PFSK-1 (cell line): ENCODE measurements around the gene C1RL.

ENCODE experiments used
- FOXP2 ChIP-seq: optimal IDR thresholded peaks from 2 replicates; pipeline ENCODE3; 2011; ENCODE audit warnings: borderline replicate concordance, control low read depth, inconsistent platforms; ENCODE audit not compliant: insufficient read depth; ENCODE audit errors: extremely low read length, extremely low read depth
- POLR2AphosphoS5 ChIP-seq: IDR thresholded peaks from 2 replicates; pipeline ENCODE4 v1.6.1; 2012; ENCODE audit warnings: low read depth, mild to moderate bottlenecking, control low read depth, low read length, moderate library complexity
- SIN3A ChIP-seq: IDR thresholded peaks from 2 replicates; pipeline ENCODE4 v1.6.1; 2012; ENCODE audit warnings: mild to moderate bottlenecking, low read length, moderate library complexity, borderline replicate concordance; ENCODE audit not compliant: insufficient read depth
- TAF1 ChIP-seq: IDR thresholded peaks from 2 replicates; pipeline ENCODE4 v1.6.1; 2012; ENCODE audit warnings: low read length, control low read depth, borderline replicate concordance; ENCODE audit not compliant: insufficient read depth
- TF ChIP-seq, protein P1 (sequence below), 2 experiments: IDR thresholded peaks; 2 replicates each; pipeline versions ENCODE4 v1.6.1 to v1.8.0; 2011 to 2012; ENCODE audit warnings: low read depth in 2 of 2, low read length in 2 of 2, control low read depth in 1 of 2, inconsistent platforms in 1 of 2, mild to moderate bottlenecking in 1 of 2, moderate library complexity in 1 of 2; ENCODE audit not compliant: insufficient read depth in 1 of 2

Gene C1RL

DNA sequence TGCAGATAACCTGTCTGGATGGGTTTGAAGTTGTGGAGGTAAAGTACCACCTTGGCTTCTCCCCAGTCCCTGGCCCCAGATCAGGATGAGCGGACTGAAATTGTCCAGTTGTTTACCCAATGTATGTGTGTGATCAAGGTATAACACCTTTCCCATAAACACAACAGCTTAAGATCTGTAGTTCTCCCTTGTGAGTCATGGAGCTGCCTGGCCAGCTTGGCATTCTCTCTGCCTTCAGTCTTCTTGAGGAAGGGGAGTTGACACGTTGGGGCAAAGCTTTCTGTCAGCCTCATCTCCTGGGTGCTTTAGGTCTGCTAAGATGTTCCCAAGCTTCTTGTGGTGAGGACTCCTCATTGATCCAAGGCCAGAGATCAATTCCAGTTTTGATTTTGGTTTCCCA is 42.4 kb downstream of the C1RL start:
- no peak for TF ChIP-seq POLR2AphosphoS5
- TF ChIP-seq SIN3A = no peak
- TF ChIP-seq FOXP2 = no peak
- no peak for TF ChIP-seq TAF1
- TF ChIP-seq, protein P1, sequence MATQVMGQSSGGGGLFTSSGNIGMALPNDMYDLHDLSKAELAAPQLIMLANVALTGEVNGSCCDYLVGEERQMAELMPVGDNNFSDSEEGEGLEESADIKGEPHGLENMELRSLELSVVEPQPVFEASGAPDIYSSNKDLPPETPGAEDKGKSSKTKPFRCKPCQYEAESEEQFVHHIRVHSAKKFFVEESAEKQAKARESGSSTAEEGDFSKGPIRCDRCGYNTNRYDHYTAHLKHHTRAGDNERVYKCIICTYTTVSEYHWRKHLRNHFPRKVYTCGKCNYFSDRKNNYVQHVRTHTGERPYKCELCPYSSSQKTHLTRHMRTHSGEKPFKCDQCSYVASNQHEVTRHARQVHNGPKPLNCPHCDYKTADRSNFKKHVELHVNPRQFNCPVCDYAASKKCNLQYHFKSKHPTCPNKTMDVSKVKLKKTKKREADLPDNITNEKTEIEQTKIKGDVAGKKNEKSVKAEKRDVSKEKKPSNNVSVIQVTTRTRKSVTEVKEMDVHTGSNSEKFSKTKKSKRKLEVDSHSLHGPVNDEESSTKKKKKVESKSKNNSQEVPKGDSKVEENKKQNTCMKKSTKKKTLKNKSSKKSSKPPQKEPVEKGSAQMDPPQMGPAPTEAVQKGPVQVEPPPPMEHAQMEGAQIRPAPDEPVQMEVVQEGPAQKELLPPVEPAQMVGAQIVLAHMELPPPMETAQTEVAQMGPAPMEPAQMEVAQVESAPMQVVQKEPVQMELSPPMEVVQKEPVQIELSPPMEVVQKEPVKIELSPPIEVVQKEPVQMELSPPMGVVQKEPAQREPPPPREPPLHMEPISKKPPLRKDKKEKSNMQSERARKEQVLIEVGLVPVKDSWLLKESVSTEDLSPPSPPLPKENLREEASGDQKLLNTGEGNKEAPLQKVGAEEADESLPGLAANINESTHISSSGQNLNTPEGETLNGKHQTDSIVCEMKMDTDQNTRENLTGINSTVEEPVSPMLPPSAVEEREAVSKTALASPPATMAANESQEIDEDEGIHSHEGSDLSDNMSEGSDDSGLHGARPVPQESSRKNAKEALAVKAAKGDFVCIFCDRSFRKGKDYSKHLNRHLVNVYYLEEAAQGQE (IDR thresholded peaks at IDR 0.05; ENCODE audit: insufficient read depth in 1 of 2, low read depth in 2 of 2, low read length in 2 of 2) = no peak

DNA sequence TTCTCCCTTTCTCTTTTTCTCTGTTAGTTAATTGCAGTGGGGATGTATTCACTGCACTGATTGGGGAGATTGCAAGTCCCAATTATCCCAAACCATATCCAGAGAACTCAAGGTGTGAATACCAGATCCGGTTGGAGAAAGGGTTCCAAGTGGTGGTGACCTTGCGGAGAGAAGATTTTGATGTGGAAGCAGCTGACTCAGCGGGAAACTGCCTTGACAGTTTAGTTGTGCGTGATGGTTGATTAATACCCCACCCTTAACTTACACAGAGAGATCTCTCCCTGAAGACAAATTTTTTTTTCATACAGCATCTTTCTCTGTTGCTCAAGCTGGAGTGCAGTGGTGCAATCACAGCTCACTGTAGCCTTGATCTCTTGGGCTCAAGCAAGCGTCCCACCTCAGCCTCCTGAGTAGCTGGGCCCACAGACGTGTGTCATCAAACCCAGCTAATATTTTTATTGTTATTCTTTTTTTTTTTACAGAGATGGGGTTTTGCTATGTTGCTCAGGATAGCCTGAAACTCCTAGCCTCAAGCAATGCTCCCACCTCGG is 43.9 kb downstream of the C1RL start:
- no peak for TF ChIP-seq FOXP2
- TF ChIP-seq, protein P1 (IDR thresholded peaks at IDR 0.05; ENCODE audit: insufficient read depth in 1 of 2, low read depth in 2 of 2, low read length in 2 of 2) = no peak
- no peak for TF ChIP-seq SIN3A
- no peak for TF ChIP-seq POLR2AphosphoS5
- TF ChIP-seq TAF1 = no peak

DNA sequence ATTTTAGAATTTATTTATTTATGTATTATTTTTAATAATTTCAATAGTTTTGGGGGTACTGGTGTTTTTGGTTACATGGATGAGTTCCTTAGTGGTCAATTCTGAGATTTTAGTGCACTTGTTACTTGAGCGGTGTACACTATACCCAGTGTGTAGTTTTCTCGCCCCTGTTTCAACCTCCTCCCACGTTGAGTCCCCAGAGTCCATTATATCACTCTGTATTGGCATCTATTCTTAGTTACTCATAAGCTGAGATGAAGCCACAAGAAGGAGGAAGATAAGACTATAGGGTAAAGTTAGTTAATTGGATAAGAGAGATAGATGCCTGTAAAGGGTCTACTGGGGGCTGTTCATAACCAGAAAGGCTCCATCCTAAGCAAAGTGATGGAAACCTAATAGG is 44.5 kb downstream of the C1RL start:
- TF ChIP-seq, protein P1 (IDR thresholded peaks at IDR 0.05; ENCODE audit: insufficient read depth in 1 of 2, low read depth in 2 of 2, low read length in 2 of 2) = no peak
- no peak for TF ChIP-seq SIN3A
- no peak for TF ChIP-seq POLR2AphosphoS5
- TF ChIP-seq FOXP2 = no peak
- TF ChIP-seq TAF1 = no peak

DNA sequence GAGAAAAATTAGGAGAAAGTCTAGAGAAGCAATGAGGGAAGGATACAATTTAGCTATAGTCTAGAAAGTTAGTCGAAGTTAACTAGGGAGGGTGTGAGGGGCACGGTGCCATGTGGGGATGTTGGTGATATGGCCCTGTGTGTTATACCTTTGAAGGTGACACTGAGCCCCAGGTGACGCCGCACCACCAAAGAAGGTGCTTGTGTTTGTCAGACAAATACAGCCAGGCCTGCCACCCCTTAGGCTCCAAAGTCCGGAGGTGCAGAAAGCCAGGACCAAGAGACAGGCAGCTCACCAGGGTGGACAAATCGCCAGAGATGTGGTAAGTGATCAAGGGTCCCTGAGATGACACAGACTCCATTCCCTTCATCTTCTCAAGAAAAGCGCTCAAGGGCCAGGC is 47.4 kb downstream of the C1RL start:
- TF ChIP-seq POLR2AphosphoS5 (no peak), FOXP2 (no peak)
- TF ChIP-seq, protein P1 (IDR thresholded peaks at IDR 0.05; ENCODE audit: insufficient read depth in 1 of 2, low read depth in 2 of 2, low read length in 2 of 2) = no peak

DNA sequence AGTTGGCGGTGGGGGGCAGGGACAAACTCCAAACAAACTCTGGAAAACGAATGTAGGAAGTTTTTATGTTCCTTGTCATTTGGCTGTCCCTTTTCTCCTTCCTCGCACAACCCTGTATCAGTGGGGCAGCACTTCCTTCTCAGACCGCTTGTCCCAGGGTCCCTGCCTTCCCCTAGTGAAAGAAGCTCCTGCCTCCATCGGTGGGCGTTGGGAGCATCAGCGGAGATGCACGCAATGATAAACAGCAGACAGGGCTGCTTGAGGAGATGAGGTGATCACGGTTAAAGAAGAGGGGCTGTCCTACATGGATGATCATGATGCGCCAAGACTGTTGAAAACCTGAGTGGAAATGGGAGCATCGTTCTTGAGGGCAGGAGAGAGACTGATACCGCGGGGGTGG is 47.9 kb downstream of the C1RL start:
- TF ChIP-seq POLR2AphosphoS5 (no peak), SIN3A (no peak), TAF1 (no peak), FOXP2 (no peak)
- TF ChIP-seq, protein P1 (IDR thresholded peaks at IDR 0.05; ENCODE audit: insufficient read depth in 1 of 2, low read depth in 2 of 2, low read length in 2 of 2) = no peak
